GM13976 (cell line): Measurements from ENCODE around the gene ADAR.
"Not testable (repeated sequence)": the region's sequence is repeated elsewhere in the genome, so short reads cannot be mapped to it uniquely, and the experiment has no call there.

ENCODE experiments used
- DNase-seq: peaks from one replicate; pipeline ENCODE4 v3.0.0; 2012; ENCODE audit warnings: low spot score
- CTCF ChIP-seq: IDR thresholded peaks from 2 replicates; pipeline ENCODE4 v1.5.1; 2012; ENCODE audit warnings: borderline replicate concordance, mild to moderate bottlenecking; ENCODE audit not compliant: insufficient read depth; ENCODE audit errors: extremely low read depth, missing control alignments, control extremely low read depth
- in situ Hi-C: fragments of 300-500 bp; cut with MboI; formaldehyde crosslinking; loops from one replicate; pipeline ENCODE4 v1.12.0; 2022; ENCODE audit warnings: low sequenced_read_pairs, mixed read lengths, inconsistent platforms; ENCODE audit not compliant: unreplicated experiment

ADAR gene

GRCh38 chr1:154607609-154608396, at the start of gene ADAR:
ADAR (minus strand) TSS chr1:154608186; CDS start chr1:154608006, 180 bp downstream.
- in situ Hi-C loops = no loop called here
- DNase-seq = peak; percentile 91

GRCh38 chr1:154657556-154657955, 49.6 kb upstream of the ADAR start:
- in situ Hi-C loops = no loop called here
- DNase-seq = no peak
- no peak for TF ChIP-seq CTCF

More at GRCh38 chr1:154607609-154608396, at the start of gene ADAR:
- no peak for TF ChIP-seq CTCF

- no peak for TF ChIP-seq CTCF
- in situ Hi-C loops = no loop called here
Measured at GRCh38 chr1:154652893-154653292, 44.9 kb upstream of the ADAR start.

GRCh38 chr1:154644724-154645123, 36.7 kb upstream of the ADAR start:
- DNase-seq, in situ Hi-C loops: not testable (repeated sequence)

More at GRCh38 chr1:154652893-154653292, 44.9 kb upstream of the ADAR start:
- no peak for DNase-seq

- in situ Hi-C loops = no loop called here
- no peak for DNase-seq
- no peak for TF ChIP-seq CTCF
Measured at GRCh38 chr1:154641534-154641933, 33.5 kb upstream of the ADAR start.

- no peak for DNase-seq
- in situ Hi-C loops = no loop called here
- TF ChIP-seq CTCF = no peak
Measured at GRCh38 chr1:154639876-154640275, 31.9 kb upstream of the ADAR start.

- TF ChIP-seq CTCF = no peak
- in situ Hi-C loops = no loop called here
- DNase-seq = no peak
Measured at GRCh38 chr1:154635171-154635570, 27.2 kb upstream of the ADAR start.
